ENCODE data around the gene SERPINA1. TPM values are rescaled to one million over a fixed set of nuclear protein-coding genes. Genes with fewer than 3 reads are reported as not detected.

SERPINA1 gene
- total and polyA plus RNA-seq, 2 of the 13 experiments (the other 11 are each of a cell fraction or from before 2014, with no cell fraction given) = 3,266 to 11,015 TPM

- TF ChIP-seq ZBTB2 (CRISPR knock-in tag; IDR thresholded peaks at IDR 0.05; ENCODE audit: low read depth) = 0 out of 2 replicates have a peak, but pooled peaks have one; percentile 25
- TF ChIP-seq ZNF687 (CRISPR knock-in tag; IDR thresholded peaks at IDR 0.05) = peak; percentile 19; the same call in 1 of the 2 replicates
- 0 out of 2 replicates have a peak, but pooled peaks have one; percentile 20 for TF ChIP-seq ZMAT3 (CRISPR knock-in tag; conservative IDR thresholded peaks at IDR 0.05)
- peak; percentile 40; the same call in 1 of the 2 replicates for TF ChIP-seq HOXA5 (CRISPR knock-in tag; IDR thresholded peaks at IDR 0.05)
- TF ChIP-seq RBM22 (optimal IDR thresholded peaks at IDR 0.05; ENCODE audit: low read length) = peak; percentile 73
- peak; percentile 75; the same call in 1 of the 2 replicates for TF ChIP-seq ZNF142 (CRISPR knock-in tag; IDR thresholded peaks at IDR 0.05)
- 0 out of 2 replicates have a peak, but pooled peaks have one; percentile 13 for TF ChIP-seq ZBTB20 (CRISPR knock-in tag; IDR thresholded peaks at IDR 0.05; ENCODE audit: borderline replicate concordance, low read depth)
- peak; percentile 57; the same call in 1 of the 2 replicates for TF ChIP-seq ZNF891 (CRISPR knock-in tag; IDR thresholded peaks at IDR 0.05)
- 0 out of 2 replicates have a peak, but pooled peaks have one; percentile 4 for TF ChIP-seq SNRNP70 (IDR thresholded peaks at IDR 0.05; ENCODE audit: low read depth, low read length)
- no peak for TF ChIP-seq WIZ (CRISPR knock-in tag; IDR thresholded peaks at IDR 0.05)
- no peak for TF ChIP-seq TBX2 (CRISPR knock-in tag; IDR thresholded peaks at IDR 0.05; ENCODE audit: borderline replicate concordance)
- no peak for TF ChIP-seq POLR2AphosphoS2 (IDR thresholded peaks at IDR 0.05; ENCODE audit: low read depth, low read length)
- peak in 1 of 2 experiments; percentile 15; a peak in 1 of 4 replicates for TF ChIP-seq ATF4 (CRISPR knock-in tag; IDR thresholded peaks at IDR 0.05)
- TF ChIP-seq ZNF232 (CRISPR knock-in tag; IDR thresholded peaks at IDR 0.05; ENCODE audit: borderline replicate concordance) = no peak
Observed at GRCh38 chr14:94386085-94387031, 2.0 kb downstream of the SERPINA1 start (continued).
